ENCODE results near the gene PHPT1. TPM values are rescaled to one million over a fixed set of nuclear protein-coding genes. Genes with fewer than 3 reads are reported as not detected.
"Not testable (repeated sequence)": the region's sequence is repeated elsewhere in the genome, so short reads cannot be mapped to it uniquely, and the experiment has no call there.

PHPT1 gene
- total and polyA plus RNA-seq, 2 of the 13 experiments (the other 11 are each of a cell fraction or from before 2014, with no cell fraction given): 189 to 192 TPM

DNA sequence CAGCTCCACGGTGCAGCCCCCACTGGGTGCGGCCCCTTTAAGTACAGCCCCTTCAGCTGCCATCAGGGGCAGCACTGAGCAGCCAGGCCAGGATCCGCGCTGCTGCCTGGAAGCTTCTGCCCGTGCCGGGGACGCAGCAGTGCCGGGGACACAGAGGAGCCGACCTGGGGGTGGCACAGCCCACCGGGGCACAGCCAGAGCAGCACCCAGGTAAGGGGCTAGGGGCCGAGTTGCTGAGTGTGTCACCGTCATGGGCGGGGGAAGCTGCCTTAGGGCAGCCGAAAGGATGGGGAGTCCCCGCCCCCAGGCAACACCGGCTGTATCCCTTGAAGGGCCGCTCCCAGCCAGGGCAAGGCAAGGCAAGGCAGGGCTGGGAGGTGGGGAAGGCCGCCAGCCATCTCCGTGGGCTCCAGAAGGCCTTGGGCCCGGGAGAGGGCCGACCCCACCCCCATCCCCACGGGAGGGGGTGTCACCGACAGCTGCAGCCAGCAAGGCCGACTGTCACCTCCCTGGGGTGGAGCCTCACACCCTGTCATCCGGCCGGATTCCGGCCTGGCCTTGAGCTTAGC, 6.7 kb upstream of the PHPT1 start, which contains the start of gene AJM1 (continued):
- TF ChIP-seq, protein P1, sequence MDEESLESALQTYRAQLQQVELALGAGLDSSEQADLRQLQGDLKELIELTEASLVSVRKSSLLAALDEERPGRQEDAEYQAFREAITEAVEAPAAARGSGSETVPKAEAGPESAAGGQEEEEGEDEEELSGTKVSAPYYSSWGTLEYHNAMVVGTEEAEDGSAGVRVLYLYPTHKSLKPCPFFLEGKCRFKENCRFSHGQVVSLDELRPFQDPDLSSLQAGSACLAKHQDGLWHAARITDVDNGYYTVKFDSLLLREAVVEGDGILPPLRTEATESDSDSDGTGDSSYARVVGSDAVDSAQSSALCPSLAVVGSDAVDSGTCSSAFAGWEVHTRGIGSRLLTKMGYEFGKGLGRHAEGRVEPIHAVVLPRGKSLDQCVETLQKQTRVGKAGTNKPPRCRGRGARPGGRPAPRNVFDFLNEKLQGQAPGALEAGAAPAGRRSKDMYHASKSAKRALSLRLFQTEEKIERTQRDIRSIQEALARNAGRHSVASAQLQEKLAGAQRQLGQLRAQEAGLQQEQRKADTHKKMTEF (CRISPR knock-in tag; IDR thresholded peaks at IDR 0.05): peak; percentile 47; the same call in 1 of the 2 replicates
- TF ChIP-seq RBM22 (optimal IDR thresholded peaks at IDR 0.05; ENCODE audit: low read length) (peak; percentile 51), HOXA3 (CRISPR knock-in tag; IDR thresholded peaks at IDR 0.05) (peak; percentile 57), ETV5 (CRISPR knock-in tag; IDR thresholded peaks at IDR 0.05; ENCODE audit: borderline replicate concordance) (peak; percentile 28; the same call in 1 of the 2 replicates), ZNF543 (CRISPR knock-in tag; IDR thresholded peaks at IDR 0.05) (peak; percentile 81; the same call in 1 of the 2 replicates), ZNF878 (CRISPR knock-in tag; IDR thresholded peaks at IDR 0.05) (peak; percentile 40; the same call in 1 of the 2 replicates), ATF7-NPFF (CRISPR knock-in tag; IDR thresholded peaks at IDR 0.05; ENCODE audit: low read depth) (peak; percentile 79), ZNF510 (CRISPR knock-in tag; IDR thresholded peaks at IDR 0.05; ENCODE audit: low read depth) (peak; percentile 58; the same call in 1 of the 2 replicates), MXI1 (IDR thresholded peaks at IDR 0.05; ENCODE audit: borderline replicate concordance, low read depth, low read length) (peak; percentile 66; the same call in 1 of the 3 replicates), ISL2 (CRISPR knock-in tag; IDR thresholded peaks at IDR 0.05) (0 out of 2 replicates have a peak, but pooled peaks have one; percentile 57), HOXD1 (CRISPR knock-in tag; IDR thresholded peaks at IDR 0.05) (0 out of 2 replicates have a peak, but pooled peaks have one; percentile 57), NKX3-1 (CRISPR knock-in tag; IDR thresholded peaks at IDR 0.05) (peak; percentile 57; the same call in 1 of the 2 replicates), RFXANK (CRISPR knock-in tag; IDR thresholded peaks at IDR 0.05) (0 out of 2 replicates have a peak, but pooled peaks have one; percentile 54), ZIK1 (CRISPR knock-in tag; IDR thresholded peaks at IDR 0.05; ENCODE audit: borderline replicate concordance, low read depth) (peak; percentile 82; the same call in 1 of the 2 replicates), ARNT2 (CRISPR knock-in tag; IDR thresholded peaks at IDR 0.05; ENCODE audit: low read depth) (0 out of 2 replicates have a peak, but pooled peaks have one; percentile 40), ERF (CRISPR knock-in tag; IDR thresholded peaks at IDR 0.05) (peak; percentile 45; the same call in 1 of the 2 replicates), ZNF678 (CRISPR knock-in tag; IDR thresholded peaks at IDR 0.05) (peak; percentile 57; the same call in 1 of the 2 replicates), ZFX (CRISPR knock-in tag; IDR thresholded peaks at IDR 0.05; ENCODE audit: low read depth) (peak; percentile 83), ZNF343 (CRISPR knock-in tag; IDR thresholded peaks at IDR 0.05) (peak; percentile 67; the same call in 1 of the 2 replicates), ZMAT3 (CRISPR knock-in tag; conservative IDR thresholded peaks at IDR 0.05) (peak; percentile 82)
- TF ChIP-seq, protein P2, sequence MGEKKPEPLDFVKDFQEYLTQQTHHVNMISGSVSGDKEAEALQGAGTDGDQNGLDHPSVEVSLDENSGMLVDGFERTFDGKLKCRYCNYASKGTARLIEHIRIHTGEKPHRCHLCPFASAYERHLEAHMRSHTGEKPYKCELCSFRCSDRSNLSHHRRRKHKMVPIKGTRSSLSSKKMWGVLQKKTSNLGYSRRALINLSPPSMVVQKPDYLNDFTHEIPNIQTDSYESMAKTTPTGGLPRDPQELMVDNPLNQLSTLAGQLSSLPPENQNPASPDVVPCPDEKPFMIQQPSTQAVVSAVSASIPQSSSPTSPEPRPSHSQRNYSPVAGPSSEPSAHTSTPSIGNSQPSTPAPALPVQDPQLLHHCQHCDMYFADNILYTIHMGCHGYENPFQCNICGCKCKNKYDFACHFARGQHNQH (CRISPR knock-in tag; IDR thresholded peaks at IDR 0.05): 0 out of 2 replicates have a peak, but pooled peaks have one; percentile 40
- TF ChIP-seq, protein P3, sequence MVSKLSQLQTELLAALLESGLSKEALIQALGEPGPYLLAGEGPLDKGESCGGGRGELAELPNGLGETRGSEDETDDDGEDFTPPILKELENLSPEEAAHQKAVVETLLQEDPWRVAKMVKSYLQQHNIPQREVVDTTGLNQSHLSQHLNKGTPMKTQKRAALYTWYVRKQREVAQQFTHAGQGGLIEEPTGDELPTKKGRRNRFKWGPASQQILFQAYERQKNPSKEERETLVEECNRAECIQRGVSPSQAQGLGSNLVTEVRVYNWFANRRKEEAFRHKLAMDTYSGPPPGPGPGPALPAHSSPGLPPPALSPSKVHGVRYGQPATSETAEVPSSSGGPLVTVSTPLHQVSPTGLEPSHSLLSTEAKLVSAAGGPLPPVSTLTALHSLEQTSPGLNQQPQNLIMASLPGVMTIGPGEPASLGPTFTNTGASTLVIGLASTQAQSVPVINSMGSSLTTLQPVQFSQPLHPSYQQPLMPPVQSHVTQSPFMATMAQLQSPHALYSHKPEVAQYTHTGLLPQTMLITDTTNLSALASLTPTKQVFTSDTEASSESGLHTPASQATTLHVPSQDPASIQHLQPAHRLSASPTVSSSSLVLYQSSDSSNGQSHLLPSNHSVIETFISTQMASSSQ (IDR thresholded peaks at IDR 0.05; ENCODE audit: low read depth): not testable (repeated sequence)
- TF ChIP-seq, protein P3 (CRISPR knock-in tag; IDR thresholded peaks at IDR 0.05; ENCODE audit: borderline replicate concordance): 0 out of 2 replicates have a peak, but pooled peaks have one; percentile 43

Data from HepG2 (cell line).